DND-41 (cell line): ENCODE results near the gene SMARCD3.

Experiments used
- CTCF ChIP-seq: IDR thresholded peaks from 2 replicates; pipeline ENCODE4 v1.5.1; 2012; ENCODE audit warnings: borderline replicate concordance, low read length, moderate library complexity, mild to moderate bottlenecking; ENCODE audit not compliant: poor library complexity, severe bottlenecking; ENCODE audit errors: extremely low read depth
- EZH2 ChIP-seq: IDR thresholded peaks from 3 replicates; pipeline ENCODE4 v1.6.1; 2012; ENCODE audit warnings: borderline replicate concordance, low read depth, mild to moderate bottlenecking, moderate library complexity, low read length, inconsistent platforms; ENCODE audit not compliant: severe bottlenecking

GRCh38 chr7:151291206-151291605, 42.7 kb upstream of the SMARCD3 start:
- no peak for TF ChIP-seq EZH2
- TF ChIP-seq CTCF: no peak
